MM.1S (cell line): ENCODE data around the gene DLG5.

ENCODE experiments used
- DNase-seq: peaks from one replicate; pipeline ENCODE4 v3.0.0-alpha.2; 2015
- H2AFZ ChIP-seq: fragments of 300-600 bp; sonication (generic); 2 replicates; pipeline ENCODE4 v1.6.0; 2016; ENCODE audit warnings: antibody characterized with exemption, low read length
- H3F3A ChIP-seq: fragments of 300-600 bp; sonication (generic); 2 replicates; pipeline ENCODE4 v1.6.1; 2016; ENCODE audit warnings: mild to moderate bottlenecking, antibody characterized with exemption, low read length, moderate library complexity, mixed read lengths; ENCODE audit not compliant: insufficient read depth
- H3K27ac ChIP-seq: fragments of 300-600 bp; sonication (generic); 2 replicates; pipeline ENCODE4 v1.5.1; 2016; ENCODE audit warnings: mild to moderate bottlenecking, low read length
- H3K27me3 ChIP-seq: fragments of 300-600 bp; sonication (generic); replicated peaks from 2 replicates; pipeline ENCODE4 v1.6.0; 2016; ENCODE audit warnings: low read length; ENCODE audit not compliant: insufficient read depth
- H3K36me3 ChIP-seq: fragments of 300-600 bp; sonication (generic); replicated peaks from 2 replicates; pipeline ENCODE4 v1.6.1; 2016; ENCODE audit warnings: mild to moderate bottlenecking, low read length, mixed read lengths; ENCODE audit not compliant: insufficient read depth
- H3K4me1 ChIP-seq: fragments of 300-600 bp; sonication (generic); 2 replicates; pipeline ENCODE4 v1.6.1; 2016; ENCODE audit warnings: low read length, mixed read lengths
- H3K4me2 ChIP-seq: fragments of 300-600 bp; sonication (generic); 2 replicates; pipeline ENCODE4 v1.6.0; 2016; ENCODE audit warnings: low read depth, low read length
- H3K4me3 ChIP-seq: fragments of 300-600 bp; sonication (generic); 2 replicates; pipeline ENCODE4 v1.5.1; 2016; ENCODE audit warnings: low read length, mixed read lengths
- H3K79me2 ChIP-seq: fragments of 300-600 bp; sonication (generic); 2 replicates; pipeline ENCODE4 v1.6.1; 2016; ENCODE audit warnings: mixed run types, low read length, mixed read lengths
- H3K9ac ChIP-seq: fragments of 300-600 bp; sonication (generic); 2 replicates; pipeline ENCODE4 v1.6.1; 2016; ENCODE audit warnings: low read length, mixed read lengths
- H3K9me2 ChIP-seq: fragments of 300-600 bp; sonication (generic); replicated peaks from 2 replicates; pipeline ENCODE4 v1.6.1; 2016; ENCODE audit warnings: mild to moderate bottlenecking, low read length, mixed read lengths; ENCODE audit not compliant: insufficient read depth
- H3K9me3 ChIP-seq: fragments of 300-600 bp; sonication (generic); replicated peaks from 2 replicates; pipeline ENCODE4 v1.6.1; 2016; ENCODE audit warnings: mild to moderate bottlenecking, low read length, mixed read lengths; ENCODE audit not compliant: insufficient read depth
- H4K20me1 ChIP-seq: fragments of 300-600 bp; sonication (generic); 2 replicates; pipeline ENCODE4 v1.6.1; 2016; ENCODE audit warnings: mild to moderate bottlenecking, low read length, moderate library complexity, mixed read lengths; ENCODE audit not compliant: insufficient read depth
- CTCF ChIP-seq: fragments of 300-600 bp; sonication (generic); IDR thresholded peaks from 2 replicates; pipeline ENCODE4 v1.5.1; 2016; ENCODE audit warnings: antibody characterized with exemption, low read length, mixed read lengths
- EZH2 ChIP-seq: fragments of 300-600 bp; sonication (generic); optimal IDR thresholded peaks from 2 replicates; pipeline ENCODE3; 2017; ENCODE audit warnings: low read depth, mild to moderate bottlenecking, antibody characterized with exemption, low read length, mixed read lengths
- EZH2phosphoT487 ChIP-seq: fragments of 300-600 bp; sonication (generic); IDR thresholded peaks from 2 replicates; pipeline ENCODE4 v1.6.1; 2018; ENCODE audit warnings: antibody characterized with exemption, low read length

Gene DLG5

GRCh38 chr10:77944519-77944918 lies 18.0 kb upstream of the DLG5 start:
- Histone ChIP-seq H3K9me2 (no peaks in the 10 kb centered on the region), H2AFZ (no peak overlapping the region), H3F3A (no peaks in the 10 kb centered on the region), H3K4me1 (no peaks in the 10 kb centered on the region), H4K20me1 (no peaks in the 10 kb centered on the region), H3K36me3 (no peaks in the 10 kb centered on the region), H3K79me2 (no peaks in the 10 kb centered on the region), H3K4me2 (no peak overlapping the region), H3K4me3 (no peak overlapping the region), H3K9ac (no peak overlapping the region), H3K27ac (no peak overlapping the region), H3K9me3 (no peaks in the 10 kb centered on the region), H3K27me3 (no peaks in the 10 kb centered on the region)
- TF ChIP-seq CTCF = no peak
- TF ChIP-seq EZH2phosphoT487 = no peak
- no peak for TF ChIP-seq EZH2
- DNase-seq = no peak

DNA sequence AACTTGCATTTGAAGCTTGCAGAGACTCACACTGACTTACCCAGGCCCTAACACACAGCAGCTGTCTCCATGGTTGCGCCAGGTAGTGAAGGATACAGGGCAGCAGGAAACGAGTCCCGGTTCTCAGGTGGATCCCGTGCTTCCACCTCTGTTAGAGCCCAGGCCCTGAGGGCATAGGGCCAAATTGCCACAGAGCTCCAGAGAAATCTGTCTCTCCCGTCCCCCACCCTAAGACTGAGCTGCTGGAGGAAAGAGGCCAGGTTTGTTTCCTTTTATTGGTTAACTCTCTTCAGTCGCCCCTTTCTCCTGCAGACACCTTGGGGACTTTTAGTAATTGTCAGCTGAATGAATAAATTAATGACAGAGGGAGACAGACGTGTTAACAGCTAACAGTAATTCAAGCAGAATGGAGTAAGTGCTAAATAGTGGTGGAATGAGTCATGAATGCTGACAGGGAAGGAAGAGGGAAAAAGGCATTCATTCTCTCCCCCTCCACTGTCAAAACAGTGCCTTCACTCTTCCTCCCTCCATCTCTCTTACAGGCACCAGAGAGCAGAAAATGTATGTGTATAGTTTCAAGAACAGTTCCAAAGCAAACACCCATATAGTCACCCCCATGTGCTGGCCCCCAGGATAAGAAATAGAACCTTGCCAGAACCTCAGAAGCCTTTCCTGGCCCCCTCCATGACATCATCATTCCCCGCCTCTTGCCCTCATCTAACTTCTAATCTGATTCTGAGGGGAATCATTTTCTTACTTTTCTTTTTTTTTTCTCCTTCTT lies 16.8 kb upstream of the DLG5 start:
- H3K4me2 ChIP-seq = no peak overlapping the region
- TF ChIP-seq EZH2 (no peak), CTCF (no peak), EZH2phosphoT487 (no peak)

DNA sequence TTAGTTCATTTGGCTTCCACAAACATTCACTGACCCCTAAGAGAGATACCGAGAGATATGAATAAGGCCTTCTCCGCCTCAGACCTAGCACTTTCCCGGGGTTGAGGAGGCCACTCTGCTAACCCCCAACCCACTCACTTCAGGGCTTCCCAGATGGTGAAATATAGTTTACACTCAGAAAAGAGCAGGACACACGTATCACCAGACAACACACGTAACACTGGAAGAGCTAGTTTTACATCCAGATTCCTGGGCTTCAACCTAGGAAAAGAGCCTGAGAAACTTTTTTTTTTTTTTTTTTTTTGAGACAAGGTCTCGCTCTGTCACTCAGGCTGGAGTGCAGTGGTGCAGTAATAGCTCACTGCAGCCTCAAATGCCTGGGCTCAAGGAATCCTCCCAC lies 15.2 kb upstream of the DLG5 start:
- Histone ChIP-seq H3K9ac (no peak overlapping the region), H4K20me1 (no peaks in the 10 kb centered on the region), H3K9me3 (no peaks in the 10 kb centered on the region), H3K27me3 (no peaks in the 10 kb centered on the region), H3F3A (no peaks in the 10 kb centered on the region), H3K9me2 (no peaks in the 10 kb centered on the region), H3K36me3 (no peaks in the 10 kb centered on the region), H3K4me1 (no peaks in the 10 kb centered on the region), H3K79me2 (no peaks in the 10 kb centered on the region), H3K4me3 (no peak overlapping the region), H2AFZ (no peak overlapping the region), H3K27ac (no peak overlapping the region), H3K4me2 (no peak overlapping the region)
- TF ChIP-seq CTCF (no peak), EZH2 (no peak), EZH2phosphoT487 (no peak)
- no peak for DNase-seq

More for the DNA sequence above, 16.8 kb upstream of the DLG5 start:
- H4K20me1 ChIP-seq = no peaks in the 10 kb centered on the region
- H3K9me3 ChIP-seq = no peaks in the 10 kb centered on the region
- no peaks in the 10 kb centered on the region for H3K4me1 ChIP-seq
- H3K4me3 ChIP-seq = no peak overlapping the region
- H3F3A ChIP-seq = no peaks in the 10 kb centered on the region
- DNase-seq = no peak
- H3K79me2 ChIP-seq = no peaks in the 10 kb centered on the region
- no peak overlapping the region for H3K9ac ChIP-seq
- no peaks in the 10 kb centered on the region for H3K9me2 ChIP-seq
- H2AFZ ChIP-seq = no peak overlapping the region
- no peak overlapping the region for H3K27ac ChIP-seq
- no peaks in the 10 kb centered on the region for H3K36me3 ChIP-seq
- no peaks in the 10 kb centered on the region for H3K27me3 ChIP-seq
